ENCODE data around the gene RIPPLY1. TPM values are rescaled to one million over a fixed set of nuclear protein-coding genes. Genes with fewer than 3 reads are reported as not detected.
"Not testable (repeated sequence)": the region's sequence is repeated elsewhere in the genome, so short reads cannot be mapped to it uniquely, and the experiment has no call there.

The RIPPLY1 gene
- total and polyA plus RNA-seq, 8 donors: 0.28 to 0.40 (median 0.36) TPM; not detected in 2

DNA sequence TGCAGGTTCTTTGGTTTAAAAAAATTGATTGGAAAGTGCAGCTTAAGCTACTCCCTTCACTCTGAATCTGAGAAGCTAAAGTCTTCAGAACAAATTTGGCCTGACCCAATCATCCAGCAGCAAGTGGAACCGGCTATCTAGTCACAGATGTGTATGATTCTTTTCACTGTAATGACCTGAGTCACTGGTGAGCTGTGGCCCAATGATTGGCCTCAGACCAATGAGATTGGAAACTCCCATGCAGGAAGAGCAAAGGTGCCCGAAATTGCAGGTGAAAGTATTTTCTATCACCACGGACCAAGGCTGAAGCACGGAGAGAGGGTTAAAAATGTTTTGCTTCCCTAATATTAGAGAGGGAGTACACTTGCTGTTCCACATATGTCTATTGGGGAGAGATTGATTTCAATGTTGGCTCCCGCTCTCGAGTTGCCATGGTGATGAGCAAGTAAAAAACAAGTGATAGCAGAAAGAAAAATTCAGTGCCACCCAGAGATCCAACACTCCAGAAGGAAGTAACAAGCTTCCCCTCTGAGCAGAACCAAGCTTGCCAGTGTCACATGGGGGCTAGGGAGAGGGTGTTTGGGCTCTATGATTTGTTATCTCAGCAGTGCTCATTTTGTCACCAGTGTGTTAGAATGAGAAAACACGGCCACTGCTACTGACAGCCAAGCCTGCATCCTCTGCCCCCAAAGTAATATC, 11.2 kb downstream of the RIPPLY1 start:
- DNase-seq: no peak
- Histone ChIP-seq H3K4me1 (no peaks in the 10 kb centered on the region), H3K27me3 (peaks cover 0 to 2% of the 10 kb centered on the region in 2 donors), H3K9me3 (no peaks in the 10 kb centered on the region), H3K27ac (no peak overlapping the region), H3K36me3 (no peaks in the 10 kb centered on the region), H3K4me3 (no peak overlapping the region)
- TF ChIP-seq, protein P1, sequence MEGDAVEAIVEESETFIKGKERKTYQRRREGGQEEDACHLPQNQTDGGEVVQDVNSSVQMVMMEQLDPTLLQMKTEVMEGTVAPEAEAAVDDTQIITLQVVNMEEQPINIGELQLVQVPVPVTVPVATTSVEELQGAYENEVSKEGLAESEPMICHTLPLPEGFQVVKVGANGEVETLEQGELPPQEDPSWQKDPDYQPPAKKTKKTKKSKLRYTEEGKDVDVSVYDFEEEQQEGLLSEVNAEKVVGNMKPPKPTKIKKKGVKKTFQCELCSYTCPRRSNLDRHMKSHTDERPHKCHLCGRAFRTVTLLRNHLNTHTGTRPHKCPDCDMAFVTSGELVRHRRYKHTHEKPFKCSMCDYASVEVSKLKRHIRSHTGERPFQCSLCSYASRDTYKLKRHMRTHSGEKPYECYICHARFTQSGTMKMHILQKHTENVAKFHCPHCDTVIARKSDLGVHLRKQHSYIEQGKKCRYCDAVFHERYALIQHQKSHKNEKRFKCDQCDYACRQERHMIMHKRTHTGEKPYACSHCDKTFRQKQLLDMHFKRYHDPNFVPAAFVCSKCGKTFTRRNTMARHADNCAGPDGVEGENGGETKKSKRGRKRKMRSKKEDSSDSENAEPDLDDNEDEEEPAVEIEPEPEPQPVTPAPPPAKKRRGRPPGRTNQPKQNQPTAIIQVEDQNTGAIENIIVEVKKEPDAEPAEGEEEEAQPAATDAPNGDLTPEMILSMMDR (IDR thresholded peaks at IDR 0.05): no peak
- no peak for ATAC-seq
- intact Hi-C loops (cut with DNase I): loop anchor here in 1 of 2 donors (10.0 kb wide), 1 partner anchor 63 kb away; no protein-coding TSS in a partner anchor

DNA sequence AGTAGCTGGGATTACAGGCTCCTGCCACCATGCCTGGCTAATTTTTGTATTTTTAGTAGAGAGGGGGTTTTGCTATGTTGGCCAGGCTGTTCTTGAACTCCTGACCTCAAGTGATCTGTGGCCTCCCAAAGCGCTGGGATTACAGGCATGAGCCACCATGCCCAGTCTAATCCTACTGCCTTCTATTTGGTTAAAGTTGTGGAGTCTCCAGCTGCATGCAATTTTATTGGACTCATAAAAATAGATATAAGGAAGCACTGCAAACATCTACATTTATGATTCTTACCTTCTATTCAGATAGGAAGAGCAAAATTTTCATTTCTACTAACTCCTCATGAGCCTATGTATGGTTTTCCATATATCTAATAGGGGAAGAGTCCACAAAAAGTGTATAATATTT, 13.7 kb downstream of the RIPPLY1 start:
- H3K4me1 ChIP-seq: no peaks in the 10 kb centered on the region
- ATAC-seq (no peak), DNase-seq (no peak)
- TF ChIP-seq, protein P1 (IDR thresholded peaks at IDR 0.05): no peak
- no peak overlapping the region for H3K4me3 ChIP-seq
- H3K36me3 ChIP-seq: no peaks in the 10 kb centered on the region
- no peak overlapping the region for H3K27ac ChIP-seq
- H3K9me3 ChIP-seq: no peaks in the 10 kb centered on the region
- peaks cover 0 to 4% of the 10 kb centered on the region in 2 donors for H3K27me3 ChIP-seq
- intact Hi-C loops (cut with DNase I): no loop called here

DNA sequence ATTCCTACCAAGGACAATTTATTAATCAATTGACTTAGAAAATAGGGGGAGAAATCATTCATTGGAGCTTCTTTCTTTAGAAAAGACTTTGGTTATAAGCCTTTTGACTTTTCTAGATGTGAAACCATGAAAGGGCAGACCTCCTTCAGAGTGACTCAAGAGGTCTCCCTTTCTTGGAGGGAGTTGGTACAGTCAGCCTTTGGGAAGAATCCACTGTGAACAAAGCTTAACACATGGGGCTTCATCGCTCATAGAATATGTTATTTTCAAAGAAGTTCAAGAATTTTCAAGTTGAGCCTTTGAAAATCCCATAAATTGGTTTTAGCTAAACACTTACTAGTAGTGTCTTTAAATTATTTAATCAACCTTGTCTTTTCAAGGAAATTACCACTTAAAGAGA, 28.0 kb downstream of the RIPPLY1 start:
- TF ChIP-seq, protein P1 (IDR thresholded peaks at IDR 0.05): no peak

DNA sequence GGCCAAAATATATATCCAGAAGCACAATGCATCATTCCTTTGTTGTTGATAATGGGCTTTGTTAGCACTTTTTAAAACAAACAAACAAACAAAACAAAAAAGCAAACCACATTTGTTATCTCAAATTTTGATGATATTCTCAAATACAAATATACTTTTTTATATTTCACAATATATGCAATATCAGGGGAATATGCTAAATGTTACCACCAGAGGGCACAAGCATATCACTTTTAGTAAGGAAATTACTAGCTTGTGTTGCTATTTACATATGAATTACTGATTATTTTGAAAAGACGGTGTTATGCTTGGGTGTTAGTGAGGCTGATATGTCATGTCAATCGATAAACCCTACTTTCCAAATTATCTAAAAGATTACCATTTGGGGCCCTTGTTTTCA, 29.1 kb downstream of the RIPPLY1 start:
- intact Hi-C loops (cut with DNase I): no loop called here
- Histone ChIP-seq H3K4me1 (no peaks in the 10 kb centered on the region), H3K4me3 (no peak overlapping the region), H3K27me3 (peaks cover 0 to 3% of the 10 kb centered on the region in 2 donors), H3K36me3 (no peaks in the 10 kb centered on the region), H3K9me3 (no peaks in the 10 kb centered on the region), H3K27ac (no peak overlapping the region)
- DNase-seq: no peak
- ATAC-seq: peak; percentile 58
- TF ChIP-seq, protein P1 (IDR thresholded peaks at IDR 0.05): peak; percentile 38 to 50

More for the DNA sequence above, 28.0 kb downstream of the RIPPLY1 start:
- no peaks in the 10 kb centered on the region for H3K4me1 ChIP-seq
- H3K27me3 ChIP-seq: no peaks in the 10 kb centered on the region
- no peaks in the 10 kb centered on the region for H3K9me3 ChIP-seq
- no peak for DNase-seq
- no peak overlapping the region for H3K4me3 ChIP-seq
- no peak for ATAC-seq
- H3K27ac ChIP-seq: no peak overlapping the region
- intact Hi-C loops (cut with DNase I): no loop called here
- no peaks in the 10 kb centered on the region for H3K36me3 ChIP-seq

DNA sequence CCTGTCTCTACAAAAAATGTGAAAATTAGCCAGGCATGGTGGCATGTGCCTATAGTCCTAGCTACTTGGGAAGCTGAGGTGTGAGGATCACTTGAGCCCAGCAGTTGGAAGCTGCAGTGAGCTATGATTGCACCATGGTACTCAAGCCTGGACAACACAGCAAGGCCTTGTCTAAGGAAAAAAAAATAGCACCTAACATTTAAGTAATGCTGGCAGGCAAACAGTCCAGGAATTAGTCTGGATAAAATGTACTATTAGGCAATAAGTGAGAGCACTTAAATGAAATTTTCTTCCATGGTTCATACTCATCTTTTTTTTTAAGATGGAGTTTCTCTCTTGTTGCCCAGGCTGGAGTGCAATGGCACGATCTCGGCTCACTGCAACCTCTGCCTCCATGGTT, 30.3 kb downstream of the RIPPLY1 start:
- peak; percentile 15 for ATAC-seq
- intact Hi-C loops (cut with DNase I); DNase-seq: not testable (repeated sequence)

DNA sequence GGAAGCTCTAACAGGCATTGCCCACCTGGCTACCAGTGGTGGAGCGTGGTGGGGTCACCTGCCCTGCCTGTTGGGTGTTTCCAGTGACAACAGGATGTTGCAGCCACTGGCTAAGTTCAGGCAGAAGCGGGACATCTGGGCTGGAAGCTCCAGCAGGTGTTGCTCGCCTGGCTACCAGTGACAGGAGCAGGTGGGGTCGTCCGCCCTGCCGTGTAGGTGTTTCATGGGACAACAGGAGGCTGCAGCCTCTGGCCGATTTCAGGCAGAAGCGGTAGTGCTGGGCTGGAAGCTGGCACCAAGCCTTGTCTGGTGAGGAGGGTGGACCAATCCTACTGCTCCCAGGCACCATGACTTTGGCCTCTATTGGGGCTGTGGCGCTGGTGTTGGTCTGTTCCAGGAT, 39.4 kb downstream of the RIPPLY1 start:
- H3K4me3 ChIP-seq: no peak overlapping the region
- no peak overlapping the region for H3K27ac ChIP-seq
- H3K27me3 ChIP-seq: no peaks in the 10 kb centered on the region
- no peaks in the 10 kb centered on the region for H3K9me3 ChIP-seq
- no peaks in the 10 kb centered on the region for H3K4me1 ChIP-seq
- H3K36me3 ChIP-seq: no peaks in the 10 kb centered on the region
- TF ChIP-seq, protein P1 (IDR thresholded peaks at IDR 0.05): no peak
- DNase-seq (peak in 1 of 4 donors; percentile 38), ATAC-seq (no peak)
- intact Hi-C loops (cut with DNase I): no loop called here

More for the DNA sequence above, 30.3 kb downstream of the RIPPLY1 start:
- H3K9me3 ChIP-seq, H3K27ac ChIP-seq, H3K4me3 ChIP-seq, H3K27me3 ChIP-seq, H3K4me1 ChIP-seq, H3K36me3 ChIP-seq: not testable (repeated sequence)
